ENCODE data around the gene SUSD3.

DNA sequence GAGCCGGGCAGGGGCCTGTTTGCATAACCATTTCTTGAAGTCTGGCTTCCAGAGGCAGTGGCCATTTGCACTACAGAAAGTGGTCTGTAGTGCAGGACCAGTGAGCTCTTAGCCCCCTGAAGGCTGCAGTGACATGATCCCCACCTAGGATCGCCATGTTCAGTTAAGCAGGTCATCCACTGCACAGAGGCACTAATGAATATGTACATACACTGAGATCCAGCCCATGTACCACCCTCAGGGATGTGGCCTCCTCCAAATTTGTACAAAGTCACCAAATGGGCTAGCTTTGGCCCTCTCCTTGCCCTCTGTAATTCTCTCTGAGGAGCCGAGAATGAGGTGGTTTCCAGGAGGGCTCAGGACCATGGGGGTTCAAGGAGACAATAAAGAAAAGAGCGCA lies 8.3 kb upstream of the SUSD3 start:
- TF ChIP-seq, protein P1, sequence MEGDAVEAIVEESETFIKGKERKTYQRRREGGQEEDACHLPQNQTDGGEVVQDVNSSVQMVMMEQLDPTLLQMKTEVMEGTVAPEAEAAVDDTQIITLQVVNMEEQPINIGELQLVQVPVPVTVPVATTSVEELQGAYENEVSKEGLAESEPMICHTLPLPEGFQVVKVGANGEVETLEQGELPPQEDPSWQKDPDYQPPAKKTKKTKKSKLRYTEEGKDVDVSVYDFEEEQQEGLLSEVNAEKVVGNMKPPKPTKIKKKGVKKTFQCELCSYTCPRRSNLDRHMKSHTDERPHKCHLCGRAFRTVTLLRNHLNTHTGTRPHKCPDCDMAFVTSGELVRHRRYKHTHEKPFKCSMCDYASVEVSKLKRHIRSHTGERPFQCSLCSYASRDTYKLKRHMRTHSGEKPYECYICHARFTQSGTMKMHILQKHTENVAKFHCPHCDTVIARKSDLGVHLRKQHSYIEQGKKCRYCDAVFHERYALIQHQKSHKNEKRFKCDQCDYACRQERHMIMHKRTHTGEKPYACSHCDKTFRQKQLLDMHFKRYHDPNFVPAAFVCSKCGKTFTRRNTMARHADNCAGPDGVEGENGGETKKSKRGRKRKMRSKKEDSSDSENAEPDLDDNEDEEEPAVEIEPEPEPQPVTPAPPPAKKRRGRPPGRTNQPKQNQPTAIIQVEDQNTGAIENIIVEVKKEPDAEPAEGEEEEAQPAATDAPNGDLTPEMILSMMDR (IDR thresholded peaks at IDR 0.05; ENCODE audit: extremely low read depth in 1 of 2, insufficient read depth in 1 of 2, low read depth in 1 of 2, low read length in 2 of 2) = no peak
- TF ChIP-seq POLR2A (IDR thresholded peaks at IDR 0.05; ENCODE audit: low read depth, low read length) (no peak), POLR2AphosphoS5 (IDR thresholded peaks at IDR 0.05; ENCODE audit: insufficient read depth, low read depth, low read length) (no peak), EZH2 (IDR thresholded peaks at IDR 0.05; ENCODE audit: borderline replicate concordance, low read depth, low read length, severe bottlenecking) (no peak)
- TF ChIP-seq, protein P2, sequence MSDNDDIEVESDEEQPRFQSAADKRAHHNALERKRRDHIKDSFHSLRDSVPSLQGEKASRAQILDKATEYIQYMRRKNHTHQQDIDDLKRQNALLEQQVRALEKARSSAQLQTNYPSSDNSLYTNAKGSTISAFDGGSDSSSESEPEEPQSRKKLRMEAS (IDR thresholded peaks at IDR 0.05; ENCODE audit: insufficient read depth, insufficient read length) = no peak

Data from endothelial cell of umbilical vein (primary cell).